NB4 (cell line): ENCODE results near the gene EDEM1.

Experiments
- CTCF ChIP-seq: IDR thresholded peaks from one replicate; pipeline ENCODE4 v1.5.1; 2012; ENCODE audit warnings: low read depth, low read length
- MAX ChIP-seq: IDR thresholded peaks from 2 replicates; pipeline ENCODE4 v1.6.1; 2011; ENCODE audit warnings: low read depth, low read length
- POLR2A ChIP-seq: IDR thresholded peaks from 2 replicates; pipeline ENCODE4 v1.6.1; 2011; ENCODE audit warnings: mild to moderate bottlenecking; ENCODE audit not compliant: insufficient read length; ENCODE audit errors: extremely low read depth

- TF ChIP-seq CTCF = no peak
- TF ChIP-seq POLR2A = no peak
- no peak for TF ChIP-seq MAX
Observed at GRCh38 chr3:5198986-5199731, 11.7 kb downstream of the EDEM1 start.
